HG02678 (cell line): ENCODE data around the gene PSMD12.
"Not testable (repeated sequence)": the region's sequence is repeated elsewhere in the genome, so short reads cannot be mapped to it uniquely, and the experiment has no call there.

Source experiments
- ATAC-seq: cut with Tn5 transposase; IDR thresholded peaks from one replicate; pipeline ENCODE4 v1.9.1; 2021; ENCODE audit warnings: mild to moderate bottlenecking, moderate library complexity; ENCODE audit not compliant: unreplicated experiment

PSMD12 gene

DNA sequence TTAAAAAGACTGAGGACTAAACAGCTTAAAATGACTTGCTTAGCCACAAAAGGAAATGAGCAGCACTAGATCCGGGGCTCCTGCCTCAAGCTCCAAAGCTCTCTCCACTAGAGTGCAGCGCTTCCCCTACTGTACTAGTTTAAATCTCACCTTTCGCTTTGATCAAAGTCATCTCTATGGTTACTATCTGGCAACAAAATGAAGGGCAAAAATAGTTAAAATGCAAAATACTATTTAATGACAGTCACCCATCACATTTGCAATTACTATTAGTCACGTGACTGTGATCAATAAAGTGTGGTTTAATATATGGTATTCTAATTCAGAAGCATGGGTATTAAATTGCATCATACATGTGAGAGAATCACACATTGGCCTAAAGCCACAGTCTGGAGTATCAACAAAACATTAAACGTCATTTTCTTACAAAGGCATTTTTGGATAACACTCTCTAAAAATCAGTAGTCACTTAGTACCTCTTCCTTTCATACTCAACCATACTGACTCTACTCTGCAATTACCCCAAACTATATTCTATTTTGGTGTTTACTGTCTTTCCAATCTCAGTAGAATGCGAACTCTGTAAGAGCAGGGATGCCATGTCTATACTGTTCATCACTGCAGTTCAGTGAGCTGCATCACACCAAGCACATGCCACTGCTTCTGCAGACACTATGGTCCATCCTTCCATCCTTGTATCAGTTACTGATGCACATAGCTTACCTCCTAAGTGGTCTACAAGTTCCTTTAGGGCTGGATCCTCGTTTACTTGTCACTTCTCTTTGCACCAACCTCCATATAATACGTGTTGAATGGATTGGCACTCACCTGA, 6.2 kb downstream of the PSMD12 start:
- ATAC-seq, result no peak

GRCh38 chr17:67358612-67359011, 7.8 kb downstream of the PSMD12 start:
- ATAC-seq, result no peak

DNA sequence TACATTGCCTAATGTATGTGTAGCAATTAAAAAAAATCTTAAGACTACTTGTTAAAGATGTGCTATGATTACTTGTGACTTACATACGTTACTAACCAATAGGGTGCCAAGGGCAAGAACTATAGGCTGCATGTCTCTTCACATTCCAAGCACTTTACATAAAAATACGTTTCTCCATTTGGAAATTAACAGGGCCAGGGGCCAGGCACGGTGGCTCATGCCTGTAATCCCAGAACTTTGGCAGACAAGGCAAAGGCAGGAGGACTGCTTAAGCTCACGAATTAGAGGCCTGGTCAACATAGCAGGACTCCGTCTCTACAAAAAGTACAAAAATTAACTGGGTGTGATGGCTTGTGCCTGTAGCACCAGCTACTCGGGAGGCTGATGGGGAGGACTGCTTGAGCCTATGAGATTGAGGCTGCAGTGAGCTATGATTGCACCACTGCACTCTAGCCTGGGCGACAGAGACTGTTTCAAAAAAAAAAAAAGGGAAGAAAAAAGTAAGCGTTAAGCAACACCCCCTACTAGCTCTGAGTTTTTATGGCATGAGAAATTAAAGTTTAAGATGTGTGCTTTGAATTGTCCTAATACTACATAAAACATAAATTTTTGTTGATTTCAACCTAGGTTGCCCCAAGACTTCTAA, 12.3 kb downstream of the PSMD12 start:
- no peak for ATAC-seq

GRCh38 chr17:67353161-67353560, 13.2 kb downstream of the PSMD12 start:
- ATAC-seq, result no peak

DNA sequence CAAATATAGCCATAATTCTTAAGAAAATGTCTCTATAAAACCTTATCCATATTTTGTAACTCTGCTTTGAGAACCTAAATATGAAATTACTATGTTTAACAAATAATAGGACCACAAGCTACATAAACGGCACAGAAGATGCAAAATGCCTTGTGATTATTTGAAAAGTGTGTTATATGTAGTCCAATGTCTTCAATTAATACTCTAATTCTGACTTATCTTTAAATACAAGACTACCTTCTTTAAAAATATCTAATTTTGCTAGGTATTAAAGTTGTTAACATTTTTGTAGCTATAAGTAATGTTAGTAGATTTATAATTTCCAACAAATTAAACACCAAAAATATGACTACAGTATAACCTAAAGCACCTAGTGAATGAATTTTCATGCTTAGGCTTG, 17.0 kb downstream of the PSMD12 start:
- no peak for ATAC-seq

DNA sequence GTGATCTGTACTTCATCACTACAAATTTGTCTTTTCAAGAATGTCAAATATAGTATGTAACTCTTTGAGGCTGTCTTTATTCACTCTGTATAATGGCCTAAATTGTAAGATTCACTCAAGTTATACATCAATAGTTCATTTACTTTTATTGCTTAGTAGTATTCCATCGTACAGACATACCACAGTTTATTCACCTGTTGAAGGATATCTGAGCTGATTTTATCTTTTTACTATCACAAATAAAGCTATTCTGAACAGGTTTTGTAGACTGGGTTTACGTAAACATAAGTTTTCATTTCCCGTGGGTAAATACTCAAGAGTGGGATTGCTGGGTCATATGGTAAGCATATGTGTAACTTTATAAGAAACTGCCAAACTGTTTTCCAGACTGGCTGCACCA, 18.6 kb downstream of the PSMD12 start:
- no peak for ATAC-seq

GRCh38 chr17:67343237-67343636, 23.1 kb downstream of the PSMD12 start:
- no peak for ATAC-seq

DNA sequence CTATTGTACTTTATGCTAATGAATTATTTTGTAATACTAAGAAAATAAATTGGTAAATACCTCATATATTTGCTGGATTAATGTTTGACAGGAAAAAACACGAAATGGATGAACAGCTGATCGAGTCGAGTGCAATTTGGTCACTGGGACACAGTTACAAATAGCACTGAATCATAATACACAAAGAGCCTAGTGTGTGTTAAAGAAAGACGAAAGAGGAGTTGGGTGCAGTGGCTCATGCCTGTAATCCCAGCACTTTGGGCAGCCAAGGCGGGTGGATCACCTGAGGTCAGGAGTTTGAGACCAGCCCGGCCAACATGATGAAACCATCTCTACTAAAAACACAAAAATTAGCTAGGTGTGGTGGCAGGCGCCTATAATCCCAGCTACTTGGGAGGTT, 28.0 kb downstream of the PSMD12 start:
- not testable (repeated sequence) for ATAC-seq

GRCh38 chr17:67336859-67337258, 29.5 kb downstream of the PSMD12 start:
- ATAC-seq, result no peak

DNA sequence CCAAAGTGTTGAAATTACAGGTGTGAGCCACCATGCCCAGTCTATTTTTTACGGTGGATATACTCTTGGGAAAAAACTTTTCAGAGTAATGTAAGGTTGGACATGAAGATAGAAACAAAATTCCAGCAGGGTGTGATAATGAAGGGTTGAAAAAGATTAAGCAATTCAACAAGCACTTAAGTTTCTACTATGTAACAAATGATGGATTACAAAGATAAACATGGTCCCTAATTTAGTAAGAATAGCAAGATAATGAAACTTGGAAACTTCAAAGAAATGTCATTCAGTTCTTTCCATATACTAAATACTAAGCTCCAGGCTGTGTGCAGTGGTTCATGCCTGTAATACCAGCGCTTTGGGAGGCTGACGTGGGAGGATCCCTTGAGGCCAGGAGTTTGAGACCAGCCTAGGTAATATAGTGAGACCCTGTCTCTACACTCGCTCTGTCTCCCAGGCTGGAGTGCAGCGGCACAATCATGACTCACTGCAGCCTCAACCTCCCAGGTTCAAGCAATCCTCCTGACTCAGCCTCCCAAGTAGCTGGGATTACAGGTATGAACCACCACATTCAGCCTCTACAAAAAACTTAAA, 31.0 kb downstream of the PSMD12 start:
- ATAC-seq, result no peak

GRCh38 chr17:67332162-67332508, 34.2 kb downstream of the PSMD12 start:
- not testable (repeated sequence) for ATAC-seq

GRCh38 chr17:67331381-67332161, 34.8 kb downstream of the PSMD12 start:
- ATAC-seq, result not testable (repeated sequence)

GRCh38 chr17:67328026-67328425, 38.4 kb downstream of the PSMD12 start:
- ATAC-seq, result no peak

- ATAC-seq, result not testable (repeated sequence)
Measured at GRCh38 chr17:67326959-67327745, 39.2 kb downstream of the PSMD12 start.

- ATAC-seq, result no peak
Measured at GRCh38 chr17:67326440-67326839, 39.9 kb downstream of the PSMD12 start.

DNA sequence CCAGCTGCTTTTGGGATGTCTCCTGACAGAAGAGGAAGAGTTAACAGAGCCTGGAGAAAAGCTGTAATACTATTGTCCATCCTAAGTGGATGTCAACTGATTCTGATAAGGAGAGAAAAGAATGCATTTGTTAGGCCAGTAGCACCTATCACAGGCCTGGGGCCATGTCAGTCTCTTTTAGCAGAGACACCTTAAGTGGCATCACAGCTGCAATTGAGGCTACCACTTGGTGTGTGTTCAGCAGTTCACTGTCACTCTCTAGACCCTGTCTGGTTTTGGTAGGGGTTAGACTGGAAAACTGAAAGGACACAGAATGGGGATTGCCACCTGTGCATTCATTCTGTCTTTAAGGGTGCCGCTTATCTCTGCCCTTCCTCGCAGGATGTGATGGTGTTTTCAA, 42.0 kb downstream of the PSMD12 start:
- no peak for ATAC-seq

DNA sequence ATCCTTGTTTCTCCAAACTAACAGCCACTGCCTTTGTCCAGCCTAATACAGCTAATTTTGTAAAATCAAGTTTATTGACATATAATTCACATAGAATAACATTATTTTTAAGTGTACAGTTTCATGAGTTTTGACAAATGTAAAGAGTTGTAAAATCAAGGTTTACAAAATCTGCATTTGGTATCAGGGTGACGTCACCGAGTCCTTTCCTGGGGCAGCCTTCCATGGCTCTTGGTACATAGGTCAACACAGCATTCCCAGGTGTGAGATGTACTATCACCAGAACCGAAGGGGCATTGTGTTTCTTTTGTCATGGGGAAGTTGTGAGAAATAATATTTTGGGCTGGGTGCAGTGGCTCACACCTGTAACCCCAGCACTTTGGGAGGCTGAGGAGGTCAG, 42.9 kb downstream of the PSMD12 start:
- no peak for ATAC-seq

DNA sequence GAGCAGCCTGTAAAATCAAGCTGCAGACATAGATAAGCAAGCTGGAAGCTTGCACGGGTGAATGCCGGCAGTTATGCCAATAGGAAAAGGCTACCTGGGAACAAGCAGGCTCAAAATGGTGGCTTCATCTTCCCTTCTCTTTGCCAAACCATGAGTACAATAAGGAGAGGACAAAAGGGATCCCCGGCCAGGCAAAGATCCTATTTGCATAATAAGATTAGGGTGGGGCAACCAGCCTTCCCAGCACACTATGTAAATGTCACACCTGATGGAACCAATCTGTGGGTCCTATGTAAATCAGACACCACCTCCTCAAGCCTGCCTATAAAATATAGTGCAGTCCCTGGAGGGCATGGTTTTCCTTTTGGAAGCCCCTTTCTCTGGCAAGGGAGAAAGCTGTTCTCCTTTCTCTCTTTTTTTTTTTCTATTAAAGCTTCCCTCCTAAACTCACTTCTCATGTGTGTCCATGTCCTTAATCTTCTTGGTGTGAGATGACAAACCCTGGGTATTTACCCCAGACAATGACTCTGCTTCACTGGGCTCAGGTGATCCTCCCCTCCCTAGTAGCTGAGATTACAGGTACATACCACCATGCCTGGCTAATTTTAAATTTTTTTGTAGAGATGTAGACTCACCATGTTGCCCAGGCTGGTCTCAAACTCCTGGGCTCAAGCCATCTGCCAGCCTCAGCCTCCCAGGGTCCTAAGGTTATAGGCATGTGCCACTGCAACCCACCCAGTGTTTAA, 44.2 kb downstream of the PSMD12 start:
- ATAC-seq, result no peak

DNA sequence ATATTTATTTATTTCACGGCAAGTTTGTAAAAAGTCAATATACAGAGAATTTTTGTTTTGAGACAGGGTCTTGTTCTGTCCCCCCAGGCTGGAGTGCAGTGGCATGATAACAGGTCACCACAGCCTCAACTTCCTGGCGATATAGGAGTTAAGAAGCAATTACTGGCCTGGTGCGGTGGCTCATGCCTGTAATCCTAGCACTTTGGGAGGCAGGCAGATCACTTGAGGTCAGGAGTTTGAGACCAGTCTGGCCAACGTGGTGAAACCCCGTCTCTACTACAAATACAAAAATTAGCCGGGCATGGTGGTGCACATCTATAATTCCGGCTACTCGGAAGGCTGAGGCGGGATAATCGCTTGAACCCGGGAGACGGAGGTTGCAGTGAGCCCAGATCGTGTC, 44.9 kb downstream of the PSMD12 start:
- ATAC-seq, result not testable (repeated sequence)

DNA sequence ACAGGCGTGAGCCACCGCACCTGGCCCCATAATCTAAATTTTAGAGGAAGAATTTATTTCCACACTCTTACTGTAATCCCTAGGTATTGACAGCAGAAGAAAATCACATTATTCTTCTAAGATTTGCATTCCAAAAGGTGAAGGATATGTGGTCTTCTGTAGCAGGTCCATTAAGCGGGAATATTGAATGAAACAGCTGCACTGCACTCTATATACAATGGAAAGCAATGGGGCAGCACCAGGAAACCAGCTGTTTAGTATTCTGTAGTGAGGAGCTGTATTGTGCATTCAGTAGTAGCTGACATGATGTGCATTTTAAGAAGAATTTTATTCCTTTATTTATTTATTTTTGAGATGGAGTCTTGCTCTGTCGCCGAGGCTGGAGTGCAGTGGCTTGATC, 49.6 kb downstream of the PSMD12 start:
- ATAC-seq, result no peak
